Gastroesophageal sphincter (tissue), 3 donors: ENCODE results near the gene KRTAP12-1.

Source experiments
- EP300 ChIP-seq: sonication (generic); formaldehyde crosslinking; IDR thresholded peaks from one replicate; pipeline ENCODE4 v1.6.1; 2017; ENCODE audit warnings: antibody characterized with exemption, mild to moderate bottlenecking
- POLR2A ChIP-seq, 2 donors: fragments of 450-650 bp; IDR thresholded peaks; one replicate each; pipeline ENCODE4 v1.6.1; 2017; ENCODE audit warnings: antibody characterized with exemption in 2 of 2, mild to moderate bottlenecking in 2 of 2, moderate library complexity in 1 of 2
- POLR2AphosphoS5 ChIP-seq: sonication (generic); formaldehyde crosslinking; IDR thresholded peaks from one replicate; pipeline ENCODE4 v1.6.1; 2017; ENCODE audit warnings: antibody characterized with exemption
- TF ChIP-seq, protein P1 (sequence below), 4 experiments: fragments of 200-600 bp in 2 of 4; fragments of 450-650 bp in 2 of 4; sonication (generic) in 1 of 4; IDR thresholded peaks; one replicate each; pipeline ENCODE4 v1.5.1; 2017 to 2019; ENCODE audit warnings: antibody characterized with exemption in 4 of 4, mild to moderate bottlenecking in 2 of 4, moderate library complexity in 2 of 4

DNA sequence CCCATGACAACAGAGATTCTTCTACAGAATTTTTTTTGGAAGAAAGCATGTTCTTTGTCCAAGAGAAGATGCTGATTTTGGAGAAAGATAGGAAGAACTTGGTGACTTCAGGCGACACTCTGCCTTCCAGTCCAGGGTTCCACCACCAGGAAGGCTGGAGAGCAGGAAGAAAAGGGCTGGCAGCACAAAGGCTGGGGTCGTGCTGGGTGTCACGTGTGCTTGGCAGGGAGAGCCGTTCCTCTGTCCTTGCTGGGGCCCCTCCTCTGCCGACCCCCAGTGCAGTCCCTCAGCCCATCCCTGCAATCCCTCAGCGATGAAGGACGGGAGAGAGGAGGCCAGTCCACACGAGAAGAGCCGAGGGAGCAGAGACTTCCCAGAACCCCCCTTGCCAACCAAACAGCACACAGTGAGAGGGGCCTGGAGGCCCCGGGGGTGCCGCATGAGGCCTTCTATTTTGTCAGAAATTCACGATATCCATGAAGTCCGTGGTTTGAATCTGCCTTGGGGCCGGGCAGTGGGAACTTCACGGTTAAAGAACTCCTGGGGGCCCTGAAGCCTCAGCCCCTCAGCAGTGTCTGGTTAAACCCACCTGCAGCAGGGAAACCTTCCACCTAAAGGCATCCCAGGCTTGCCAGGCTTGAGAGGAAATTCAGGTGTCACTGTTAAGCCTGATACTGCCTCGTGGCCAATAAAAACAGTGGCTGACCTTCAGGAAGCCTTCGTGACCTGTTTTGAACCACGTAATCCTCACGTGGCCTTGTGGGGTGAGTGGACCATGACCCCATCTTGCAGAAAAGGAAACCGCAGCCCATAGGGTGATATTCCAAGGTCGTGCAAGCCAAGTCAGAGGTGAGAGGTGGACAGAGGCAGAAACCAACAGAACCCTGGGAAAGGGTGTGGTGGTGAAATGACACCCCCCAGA is 18.4 kb upstream of the KRTAP12-1 start:
- TF ChIP-seq, protein P1, sequence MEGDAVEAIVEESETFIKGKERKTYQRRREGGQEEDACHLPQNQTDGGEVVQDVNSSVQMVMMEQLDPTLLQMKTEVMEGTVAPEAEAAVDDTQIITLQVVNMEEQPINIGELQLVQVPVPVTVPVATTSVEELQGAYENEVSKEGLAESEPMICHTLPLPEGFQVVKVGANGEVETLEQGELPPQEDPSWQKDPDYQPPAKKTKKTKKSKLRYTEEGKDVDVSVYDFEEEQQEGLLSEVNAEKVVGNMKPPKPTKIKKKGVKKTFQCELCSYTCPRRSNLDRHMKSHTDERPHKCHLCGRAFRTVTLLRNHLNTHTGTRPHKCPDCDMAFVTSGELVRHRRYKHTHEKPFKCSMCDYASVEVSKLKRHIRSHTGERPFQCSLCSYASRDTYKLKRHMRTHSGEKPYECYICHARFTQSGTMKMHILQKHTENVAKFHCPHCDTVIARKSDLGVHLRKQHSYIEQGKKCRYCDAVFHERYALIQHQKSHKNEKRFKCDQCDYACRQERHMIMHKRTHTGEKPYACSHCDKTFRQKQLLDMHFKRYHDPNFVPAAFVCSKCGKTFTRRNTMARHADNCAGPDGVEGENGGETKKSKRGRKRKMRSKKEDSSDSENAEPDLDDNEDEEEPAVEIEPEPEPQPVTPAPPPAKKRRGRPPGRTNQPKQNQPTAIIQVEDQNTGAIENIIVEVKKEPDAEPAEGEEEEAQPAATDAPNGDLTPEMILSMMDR (IDR thresholded peaks at IDR 0.05): no peak
- TF ChIP-seq POLR2A (IDR thresholded peaks at IDR 0.05): no peak
- TF ChIP-seq POLR2AphosphoS5: no peak
- no peak for TF ChIP-seq EP300
